Measurements from ENCODE around the gene TSC22D1. TPM values are rescaled to one million over a fixed set of nuclear protein-coding genes. Genes with fewer than 3 reads are reported as not detected.

The TSC22D1 gene
- total and polyA plus RNA-seq, 4 donors: 21.0 to 43.5 (median 37.0) TPM

GRCh38 chr13:44385847-44386246 lies 190.3 kb downstream of the TSC22D1 start:
- Histone ChIP-seq H3K27ac (ENCODE audit: low read depth in 1 of 2, low read length in 2 of 2) (peak overlapping the region; percentile 78 to 86), H3K9ac (ENCODE audit: low read depth in 1 of 2, low read length in 2 of 2) (no peak overlapping the region), H3K4me1 (ENCODE audit: control insufficient read depth in 4 of 4, insufficient read depth in 4 of 4, low read length in 3 of 4) (peaks cover 6 to 25% (median 23%) of the 10 kb centered on the region in 4 donors), H3K9me3 (ENCODE audit: control insufficient read depth in 4 of 4, low read length in 3 of 4) (no peaks in the 10 kb centered on the region), H3K36me3 (ENCODE audit: control insufficient read depth in 4 of 4, insufficient read depth in 3 of 4, low read depth in 1 of 4, low read length in 3 of 4) (no peaks in the 10 kb centered on the region), H3K4me3 (ENCODE audit: low read depth in 1 of 3, low read length in 3 of 3) (no peak overlapping the region), H3K27me3 (ENCODE audit: control insufficient read depth in 4 of 4, insufficient read depth in 4 of 4, low read length in 3 of 4) (no peaks in the 10 kb centered on the region)
- no peak for TF ChIP-seq EGR1 (IDR thresholded peaks at IDR 0.05; ENCODE audit: low read depth in 2 of 2)
- TF ChIP-seq MAX (IDR thresholded peaks at IDR 0.05): no peak
- no peak for TF ChIP-seq ZBTB33 (IDR thresholded peaks at IDR 0.05)
- no peak for TF ChIP-seq FOXA2 (IDR thresholded peaks at IDR 0.05)
- no peak for TF ChIP-seq RXRA (IDR thresholded peaks at IDR 0.05)
- TF ChIP-seq JUND (IDR thresholded peaks at IDR 0.05): no peak
- TF ChIP-seq, protein P1, sequence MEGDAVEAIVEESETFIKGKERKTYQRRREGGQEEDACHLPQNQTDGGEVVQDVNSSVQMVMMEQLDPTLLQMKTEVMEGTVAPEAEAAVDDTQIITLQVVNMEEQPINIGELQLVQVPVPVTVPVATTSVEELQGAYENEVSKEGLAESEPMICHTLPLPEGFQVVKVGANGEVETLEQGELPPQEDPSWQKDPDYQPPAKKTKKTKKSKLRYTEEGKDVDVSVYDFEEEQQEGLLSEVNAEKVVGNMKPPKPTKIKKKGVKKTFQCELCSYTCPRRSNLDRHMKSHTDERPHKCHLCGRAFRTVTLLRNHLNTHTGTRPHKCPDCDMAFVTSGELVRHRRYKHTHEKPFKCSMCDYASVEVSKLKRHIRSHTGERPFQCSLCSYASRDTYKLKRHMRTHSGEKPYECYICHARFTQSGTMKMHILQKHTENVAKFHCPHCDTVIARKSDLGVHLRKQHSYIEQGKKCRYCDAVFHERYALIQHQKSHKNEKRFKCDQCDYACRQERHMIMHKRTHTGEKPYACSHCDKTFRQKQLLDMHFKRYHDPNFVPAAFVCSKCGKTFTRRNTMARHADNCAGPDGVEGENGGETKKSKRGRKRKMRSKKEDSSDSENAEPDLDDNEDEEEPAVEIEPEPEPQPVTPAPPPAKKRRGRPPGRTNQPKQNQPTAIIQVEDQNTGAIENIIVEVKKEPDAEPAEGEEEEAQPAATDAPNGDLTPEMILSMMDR (IDR thresholded peaks at IDR 0.05; ENCODE audit: low read depth, low read length, missing input control): no peak
- no peak for TF ChIP-seq YY1 (IDR thresholded peaks at IDR 0.05)
- TF ChIP-seq SP1 (IDR thresholded peaks at IDR 0.05): no peak
- no peak for TF ChIP-seq TAF1 (conservative IDR thresholded peaks at IDR 0.05)
- TF ChIP-seq RAD21 (IDR thresholded peaks at IDR 0.05): no peak
- no peak for TF ChIP-seq HNF4A (conservative IDR thresholded peaks at IDR 0.05)
- TF ChIP-seq HNF4G (IDR thresholded peaks at IDR 0.05): no peak
- no peak for TF ChIP-seq GABPA (IDR thresholded peaks at IDR 0.05 in 1 of 2, conservative IDR thresholded peaks at IDR 0.05 in 1 of 2)
- TF ChIP-seq, protein P2, sequence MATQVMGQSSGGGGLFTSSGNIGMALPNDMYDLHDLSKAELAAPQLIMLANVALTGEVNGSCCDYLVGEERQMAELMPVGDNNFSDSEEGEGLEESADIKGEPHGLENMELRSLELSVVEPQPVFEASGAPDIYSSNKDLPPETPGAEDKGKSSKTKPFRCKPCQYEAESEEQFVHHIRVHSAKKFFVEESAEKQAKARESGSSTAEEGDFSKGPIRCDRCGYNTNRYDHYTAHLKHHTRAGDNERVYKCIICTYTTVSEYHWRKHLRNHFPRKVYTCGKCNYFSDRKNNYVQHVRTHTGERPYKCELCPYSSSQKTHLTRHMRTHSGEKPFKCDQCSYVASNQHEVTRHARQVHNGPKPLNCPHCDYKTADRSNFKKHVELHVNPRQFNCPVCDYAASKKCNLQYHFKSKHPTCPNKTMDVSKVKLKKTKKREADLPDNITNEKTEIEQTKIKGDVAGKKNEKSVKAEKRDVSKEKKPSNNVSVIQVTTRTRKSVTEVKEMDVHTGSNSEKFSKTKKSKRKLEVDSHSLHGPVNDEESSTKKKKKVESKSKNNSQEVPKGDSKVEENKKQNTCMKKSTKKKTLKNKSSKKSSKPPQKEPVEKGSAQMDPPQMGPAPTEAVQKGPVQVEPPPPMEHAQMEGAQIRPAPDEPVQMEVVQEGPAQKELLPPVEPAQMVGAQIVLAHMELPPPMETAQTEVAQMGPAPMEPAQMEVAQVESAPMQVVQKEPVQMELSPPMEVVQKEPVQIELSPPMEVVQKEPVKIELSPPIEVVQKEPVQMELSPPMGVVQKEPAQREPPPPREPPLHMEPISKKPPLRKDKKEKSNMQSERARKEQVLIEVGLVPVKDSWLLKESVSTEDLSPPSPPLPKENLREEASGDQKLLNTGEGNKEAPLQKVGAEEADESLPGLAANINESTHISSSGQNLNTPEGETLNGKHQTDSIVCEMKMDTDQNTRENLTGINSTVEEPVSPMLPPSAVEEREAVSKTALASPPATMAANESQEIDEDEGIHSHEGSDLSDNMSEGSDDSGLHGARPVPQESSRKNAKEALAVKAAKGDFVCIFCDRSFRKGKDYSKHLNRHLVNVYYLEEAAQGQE (IDR thresholded peaks at IDR 0.05): no peak
- TF ChIP-seq ATF3 (IDR thresholded peaks at IDR 0.05): no peak
- TF ChIP-seq NR2F2 (IDR thresholded peaks at IDR 0.05): no peak
- TF ChIP-seq FOXA1 (IDR thresholded peaks at IDR 0.05): no peak
- WGBS: 48% methylated on average over 6 of the region's 6 CpGs
- no peak for DNase-seq (ENCODE audit: low spot score)
